HG03280 (cell line): ENCODE results near the gene REP15.
"Not testable (repeated sequence)": the region's sequence is repeated elsewhere in the genome, so short reads cannot be mapped to it uniquely, and the experiment has no call there.

Source experiments
- ATAC-seq: cut with Tn5 transposase; IDR thresholded peaks from one replicate; pipeline ENCODE4 v1.9.1; 2021; ENCODE audit warnings: mild to moderate bottlenecking, moderate library complexity; ENCODE audit not compliant: unreplicated experiment

Gene REP15

DNA sequence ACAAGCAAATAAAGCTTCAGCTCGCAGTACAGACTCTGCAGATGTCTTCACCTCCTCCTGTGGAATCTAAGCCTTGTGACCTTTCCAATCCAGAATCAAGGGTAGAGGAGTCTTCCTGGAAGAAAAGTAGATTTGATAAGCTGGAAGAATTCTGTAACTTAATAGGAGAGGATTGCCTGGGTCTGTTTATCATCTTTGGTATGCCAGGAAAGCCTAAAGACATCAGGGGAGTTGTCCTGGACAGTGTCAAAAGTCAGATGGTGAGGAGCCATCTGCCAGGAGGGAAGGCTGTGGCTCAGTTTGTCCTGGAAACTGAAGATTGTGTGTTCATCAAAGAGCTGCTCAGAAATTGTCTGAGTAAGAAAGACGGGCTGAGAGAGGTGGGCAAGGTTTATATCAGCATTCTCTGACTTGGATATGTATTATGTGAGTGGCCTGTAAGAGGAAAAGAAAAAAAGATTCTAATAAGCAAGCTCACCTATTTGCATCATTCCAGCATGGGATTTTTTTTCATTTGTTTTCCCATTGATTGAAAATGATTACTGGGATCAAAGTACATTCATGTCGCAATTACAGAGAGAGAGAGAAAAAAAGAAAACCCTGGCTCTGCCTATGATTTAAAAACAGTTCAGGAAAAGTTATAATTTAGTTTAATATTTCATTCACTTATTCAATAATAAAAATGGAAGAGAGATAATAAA lies 767 bp downstream of the REP15 start:
- no peak for ATAC-seq

DNA sequence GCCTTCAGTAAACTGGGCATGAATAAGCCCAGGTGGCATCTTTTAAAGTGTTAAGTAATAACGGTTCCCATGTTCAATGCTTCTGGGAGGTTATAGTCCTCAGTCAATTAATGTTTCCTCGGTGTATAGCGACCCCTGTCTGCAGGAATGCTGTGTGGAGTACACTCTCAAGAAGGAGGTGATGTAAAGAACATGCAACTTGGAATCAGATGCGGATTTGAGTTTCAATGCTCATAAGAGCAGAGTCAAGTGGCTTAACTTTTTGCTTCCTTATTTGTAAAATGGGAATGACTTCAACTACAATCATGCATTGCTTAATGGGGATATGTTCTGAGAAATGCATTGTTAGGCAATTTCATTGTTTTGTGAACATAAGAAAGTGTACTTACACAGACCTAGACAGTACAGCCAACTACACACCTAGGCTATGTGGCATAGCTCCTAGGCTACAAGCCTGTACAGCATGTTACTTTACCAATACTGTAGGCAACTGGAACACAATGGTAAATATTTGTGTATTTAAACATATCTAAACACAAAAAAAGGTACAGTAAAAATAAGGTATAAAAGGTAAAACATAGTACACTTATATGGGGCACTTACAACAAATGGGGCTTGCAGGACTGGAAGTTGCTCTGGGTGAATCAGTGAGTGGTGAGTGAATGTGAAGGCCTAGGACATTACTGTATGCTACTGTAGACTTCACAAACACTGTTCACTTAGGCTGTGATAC lies 7.6 kb downstream of the REP15 start:
- peak; percentile 90 for ATAC-seq

DNA sequence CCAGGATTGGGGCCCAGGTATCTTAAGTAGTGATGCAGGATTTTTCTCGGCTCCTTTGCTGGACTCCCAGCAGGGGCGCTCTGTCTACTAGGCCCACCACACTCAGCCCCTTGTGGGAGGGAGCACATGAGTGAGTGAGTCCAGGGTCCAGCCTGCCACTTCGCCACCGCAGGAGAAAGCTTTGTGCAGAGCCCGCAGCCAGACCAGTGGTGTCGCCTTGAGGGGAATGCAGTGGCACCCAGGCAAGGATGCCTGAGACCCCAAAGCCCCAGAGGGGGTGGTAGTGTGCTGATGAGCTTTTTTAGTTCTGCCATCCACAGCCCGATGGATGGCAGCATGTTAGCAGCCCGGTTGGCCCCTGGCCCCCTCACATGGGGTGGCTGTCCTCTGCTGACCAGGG lies 9.0 kb downstream of the REP15 start:
- no peak for ATAC-seq

DNA sequence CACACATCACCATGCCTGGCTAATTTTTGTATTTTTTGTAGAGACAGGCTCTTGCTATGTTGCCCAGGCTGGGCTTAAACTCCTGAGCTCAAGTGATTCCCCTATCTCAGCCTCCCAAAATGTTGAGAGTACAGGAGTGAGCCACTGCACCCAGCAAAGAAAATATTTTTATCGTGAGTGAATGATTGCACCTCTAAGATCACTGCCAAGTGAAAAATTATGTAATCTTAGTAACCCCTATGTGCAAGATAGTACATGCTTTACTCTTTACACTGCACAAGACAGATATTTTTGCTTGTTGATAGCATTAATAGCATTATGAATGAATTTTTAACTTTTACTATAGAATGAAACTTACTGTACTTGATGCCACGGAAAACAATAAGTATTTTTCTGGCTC lies 11.0 kb downstream of the REP15 start:
- no peak for ATAC-seq

DNA sequence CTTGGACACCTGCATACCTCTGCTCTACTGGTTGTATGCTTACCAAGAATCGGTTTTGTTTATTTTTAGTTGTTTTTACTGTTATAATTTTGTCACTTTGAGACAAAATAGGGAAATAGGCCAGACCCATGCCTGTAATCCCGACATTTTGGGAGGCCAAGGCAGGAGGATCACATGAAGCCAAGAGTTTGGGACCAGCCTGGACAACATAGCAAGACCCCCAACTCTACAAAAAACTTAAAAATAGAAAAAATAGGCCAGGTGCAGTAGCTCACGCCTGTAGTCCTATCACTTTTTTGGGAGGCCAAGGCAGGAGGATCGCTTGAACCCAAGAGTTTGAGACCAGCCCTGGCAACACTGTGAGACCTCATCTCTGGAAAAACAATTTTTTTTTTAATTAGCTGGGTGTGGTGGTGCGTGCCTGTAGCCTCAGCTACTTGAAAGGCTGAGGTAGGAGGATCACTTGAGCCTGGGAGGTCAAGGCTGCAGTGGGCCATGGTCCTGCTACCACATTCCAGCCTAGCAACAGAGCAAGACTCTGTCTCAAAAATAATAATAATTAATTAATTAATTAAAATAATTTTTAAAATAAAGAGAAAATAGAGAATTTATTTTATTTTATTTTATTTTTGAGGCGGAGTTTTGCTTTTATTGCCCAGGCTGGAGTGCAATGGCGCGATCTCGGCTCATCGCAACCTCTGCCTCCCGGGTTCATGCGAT lies 13.1 kb downstream of the REP15 start:
- no peak for ATAC-seq

DNA sequence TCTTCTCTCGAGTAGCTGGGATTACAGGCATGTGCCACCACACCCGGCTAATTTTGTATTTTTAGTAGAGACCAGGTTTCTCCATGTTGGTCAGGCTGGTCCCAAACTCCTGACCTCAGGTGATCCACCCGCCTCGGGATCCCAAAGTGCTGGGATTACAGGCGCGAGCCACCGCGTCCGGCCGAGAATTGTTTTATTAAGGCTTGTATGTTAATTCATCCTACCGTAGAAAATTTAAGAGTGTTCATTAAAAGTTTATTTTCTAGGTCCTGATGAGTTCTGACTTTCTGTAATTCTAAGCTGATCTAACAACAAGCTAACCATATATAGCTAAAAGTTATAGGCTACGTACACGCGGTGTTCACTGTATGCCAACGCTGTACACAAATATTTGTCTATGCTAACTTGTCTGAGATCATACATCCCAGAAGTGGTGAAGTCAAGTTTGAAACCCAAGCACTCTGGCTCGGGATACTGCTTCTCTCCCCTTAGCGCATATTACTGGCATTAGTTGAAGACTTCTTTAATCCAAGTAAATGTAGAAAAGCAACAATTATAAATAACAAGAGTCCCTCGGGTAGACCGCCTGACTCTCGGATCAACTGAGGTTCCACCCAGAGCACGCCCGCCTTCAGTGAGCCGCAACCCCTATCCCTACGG lies 13.8 kb downstream of the REP15 start:
- peak; percentile 36 for ATAC-seq

DNA sequence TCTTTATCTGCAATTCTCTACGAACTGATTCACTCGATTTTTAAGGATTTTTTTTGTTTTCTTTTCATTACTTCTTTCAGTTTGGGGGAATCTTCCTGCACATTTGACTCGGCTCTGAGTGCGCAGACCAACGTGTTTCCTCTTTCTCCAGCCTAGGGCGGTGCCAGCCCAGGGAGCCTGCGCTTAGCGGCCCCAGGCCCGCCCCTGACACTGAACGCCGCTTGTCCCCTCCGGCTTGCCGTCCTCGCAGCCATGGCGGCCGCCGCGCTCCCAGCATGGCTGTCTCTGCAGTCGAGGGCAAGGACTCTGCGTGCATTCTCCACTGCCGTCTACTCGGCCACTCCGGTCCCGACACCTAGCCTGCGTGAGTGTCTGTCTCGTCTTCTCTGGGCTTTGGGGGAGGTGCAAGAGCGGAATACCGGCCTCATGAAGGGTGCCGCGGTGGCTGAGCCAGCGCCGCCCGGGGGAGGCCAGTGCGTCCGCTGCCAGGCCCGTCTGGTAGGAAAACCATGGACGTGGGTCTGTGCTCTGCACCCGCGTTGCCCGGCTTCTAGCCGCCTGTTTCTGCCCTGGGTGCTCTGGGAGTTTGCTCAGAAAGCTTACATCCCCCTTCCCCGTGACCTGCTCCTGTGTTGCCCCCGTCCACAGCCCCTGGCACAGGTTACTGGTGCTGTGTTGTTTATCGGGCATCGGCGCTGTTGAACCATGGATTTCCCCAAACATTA lies 14.5 kb downstream of the REP15 start, which contains the start of gene MRPS35:
MRPS35 (plus strand) TSS at position 241 of the 725 bp plus-strand sequence; CDS start at position 253, 12 bp downstream.
- ATAC-seq: peak; percentile 97

DNA sequence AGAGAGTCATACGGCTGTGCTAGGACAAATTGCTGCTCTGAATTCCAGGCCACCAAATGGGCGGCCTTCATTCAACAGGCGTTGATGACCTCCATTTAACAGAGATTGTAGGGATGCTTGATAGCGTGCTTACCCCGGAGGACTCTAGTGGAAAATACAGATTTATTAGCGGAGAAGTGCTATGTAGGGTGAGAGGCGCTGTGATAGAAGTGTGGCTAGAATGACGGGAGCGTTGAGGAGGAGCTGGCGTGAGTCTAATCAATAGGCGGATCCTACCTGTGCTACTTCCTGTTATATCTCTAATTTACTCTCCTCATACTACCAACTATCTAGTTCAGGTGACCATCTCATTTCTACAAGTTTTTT lies 15.1 kb downstream of the REP15 start:
- no peak for ATAC-seq

DNA sequence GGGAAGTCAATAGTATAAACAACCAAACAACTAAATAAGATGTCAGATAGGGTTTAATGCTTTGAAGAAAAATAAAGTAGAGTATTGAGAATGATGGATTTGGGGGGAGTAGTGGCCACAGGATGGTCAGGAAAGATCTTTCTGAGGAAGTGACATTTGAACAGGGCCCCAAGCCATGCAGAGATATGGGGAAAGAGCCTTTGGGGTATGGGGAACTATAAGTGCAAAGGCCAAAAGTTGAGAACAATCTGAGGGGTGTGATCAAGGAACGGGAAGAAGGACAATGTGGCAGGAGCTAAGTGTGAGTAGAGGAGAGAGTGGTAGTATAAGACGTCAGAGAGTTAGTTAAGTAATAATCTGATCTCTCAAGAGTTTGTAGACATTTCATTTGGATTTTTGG lies 15.7 kb downstream of the REP15 start:
- no peak for ATAC-seq

DNA sequence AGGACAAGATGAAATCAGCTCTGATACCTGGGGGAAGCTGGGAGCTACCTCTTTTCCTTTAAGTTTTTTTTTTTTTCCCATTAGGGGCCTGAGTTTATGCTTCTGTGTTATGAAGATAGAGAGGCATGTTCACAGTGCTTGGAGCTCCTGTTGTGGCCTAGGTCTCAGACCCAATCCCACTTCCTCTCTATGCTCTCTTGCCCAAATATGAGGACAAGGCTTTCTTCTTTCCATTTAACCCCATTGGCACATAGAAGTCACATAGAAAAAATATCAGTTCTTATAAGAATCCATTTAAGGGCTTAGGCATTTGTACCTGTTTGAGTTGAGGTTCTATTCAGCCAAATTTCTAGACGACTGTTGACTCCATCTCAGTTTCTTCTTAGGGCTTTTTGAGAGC lies 27.0 kb downstream of the REP15 start:
- no peak for ATAC-seq

DNA sequence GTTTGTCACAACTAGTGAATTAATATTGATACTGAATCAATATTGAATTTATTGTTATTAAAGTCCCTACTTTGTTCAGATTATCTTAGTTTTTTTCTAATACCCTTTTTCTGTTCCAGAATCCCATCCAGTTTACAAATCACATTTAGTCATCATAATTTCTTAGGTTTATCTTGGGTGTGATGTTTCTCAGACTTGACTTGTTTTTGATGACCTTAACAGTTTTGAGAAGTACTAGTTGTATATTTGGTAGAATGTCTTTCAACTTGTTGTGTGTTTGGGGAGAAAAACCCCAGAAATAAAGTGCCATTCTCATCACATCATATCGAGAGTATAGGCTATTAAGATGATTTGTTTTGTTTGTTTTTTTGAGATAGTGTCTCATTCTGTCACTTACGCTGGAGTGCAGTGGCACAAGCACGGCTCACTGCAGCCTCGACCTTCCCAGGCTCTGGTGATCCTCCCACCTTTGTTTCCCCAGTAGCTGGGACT lies 33.9 kb downstream of the REP15 start:
- no peak for ATAC-seq

DNA sequence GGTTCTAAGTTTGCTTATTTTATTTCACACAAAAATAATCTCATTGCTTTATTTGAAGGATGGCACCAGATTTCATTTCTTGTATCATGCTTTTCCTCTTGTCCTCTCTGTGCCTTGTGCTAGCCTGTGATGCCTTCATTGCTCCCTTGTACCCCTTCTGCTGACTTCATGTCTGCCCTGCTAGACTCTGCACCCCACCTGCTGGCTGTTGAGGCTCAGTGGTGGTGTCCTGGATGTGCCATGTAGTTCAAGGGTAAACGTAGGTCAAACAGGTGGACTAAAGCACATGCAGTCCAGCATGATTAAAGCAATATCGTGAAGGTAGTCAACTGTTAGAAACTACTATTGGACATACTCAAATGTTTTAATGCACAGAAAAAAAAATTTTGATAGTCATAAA lies 36.0 kb downstream of the REP15 start:
- no peak for ATAC-seq

DNA sequence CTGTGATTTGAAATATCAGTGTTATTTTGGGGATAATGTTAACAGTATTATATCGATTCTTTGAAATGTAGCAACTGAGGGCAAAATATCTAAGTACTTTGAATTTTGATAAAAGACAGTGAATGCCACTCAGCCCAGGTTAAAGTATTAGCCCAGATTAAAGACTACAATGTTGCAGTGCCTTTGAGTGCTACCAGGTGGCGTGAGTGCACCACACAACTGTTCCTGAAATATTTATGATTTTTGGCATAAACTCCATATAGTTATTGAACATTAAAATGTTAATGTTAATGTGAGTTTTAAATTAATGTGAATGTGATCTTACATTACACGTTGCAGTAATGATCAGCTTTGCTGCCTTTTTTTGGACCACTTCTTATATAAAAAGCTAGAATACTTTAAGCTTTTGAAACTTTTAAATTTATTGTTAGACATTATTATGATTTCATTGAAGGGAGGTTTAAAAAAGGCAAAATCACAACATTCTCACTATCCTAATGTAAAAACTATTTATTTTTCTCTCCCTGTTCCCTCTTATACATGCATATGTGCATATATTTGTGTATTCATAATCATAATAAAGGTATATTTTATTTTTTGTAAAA lies 36.9 kb downstream of the REP15 start:
- peak; percentile 71 for ATAC-seq

DNA sequence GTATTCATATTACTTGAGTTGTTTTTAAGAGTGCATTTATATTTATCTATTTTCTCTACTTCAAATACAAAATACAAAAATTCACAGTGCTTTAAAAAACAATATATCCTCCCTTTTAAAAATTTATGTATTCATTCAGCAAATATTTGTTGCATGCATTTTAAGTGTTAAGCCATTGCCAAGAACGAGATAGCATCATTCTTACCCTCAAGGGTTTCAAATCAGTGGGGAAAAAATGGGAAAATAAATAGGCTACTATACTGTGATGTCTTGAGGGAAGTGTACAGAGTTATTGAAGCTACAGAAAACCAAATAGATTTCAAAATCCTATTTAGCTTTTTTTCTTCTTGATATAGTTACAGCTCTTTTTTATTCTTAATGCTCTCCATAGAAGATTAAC lies 37.5 kb downstream of the REP15 start:
- no peak for ATAC-seq

DNA sequence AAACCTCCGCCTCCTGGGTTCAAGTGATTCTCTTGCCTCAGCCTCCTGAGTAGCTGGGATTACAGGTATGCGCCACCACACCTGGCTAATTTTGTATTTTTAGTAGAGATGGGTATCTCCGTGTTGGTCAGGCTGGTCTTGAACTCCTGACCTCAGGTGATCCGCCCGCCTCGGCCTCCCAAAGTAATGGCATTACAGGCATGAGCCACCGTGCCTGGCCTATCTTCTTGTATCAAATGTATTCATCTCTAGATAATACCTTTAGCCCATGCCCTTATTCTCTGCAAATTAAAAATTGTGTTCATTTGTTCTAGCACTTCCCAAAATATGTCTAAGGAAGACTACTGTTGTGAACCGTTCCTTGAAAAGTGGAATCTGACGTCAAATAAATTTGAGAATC lies 38.1 kb downstream of the REP15 start:
- ATAC-seq: not testable (repeated sequence)

DNA sequence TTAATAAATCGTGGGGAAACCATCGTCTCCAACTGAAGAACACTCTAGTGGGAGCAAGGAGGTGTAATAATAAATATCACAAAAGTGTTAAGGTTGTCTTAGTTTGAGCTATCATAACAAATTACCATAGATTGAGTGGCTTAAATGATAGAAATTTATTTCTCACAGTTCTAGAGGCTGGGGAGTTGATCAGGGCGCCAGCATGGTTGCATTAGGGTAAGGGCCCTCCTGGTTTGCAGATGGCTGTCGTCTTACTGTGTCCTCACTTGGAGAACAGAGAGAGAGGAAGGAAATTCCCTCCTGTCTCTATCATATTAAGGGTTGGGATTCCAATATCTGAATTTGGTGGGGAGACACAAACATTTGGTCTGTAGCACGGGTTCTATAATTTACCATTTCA lies 47.4 kb downstream of the REP15 start:
- ATAC-seq: no peak

DNA sequence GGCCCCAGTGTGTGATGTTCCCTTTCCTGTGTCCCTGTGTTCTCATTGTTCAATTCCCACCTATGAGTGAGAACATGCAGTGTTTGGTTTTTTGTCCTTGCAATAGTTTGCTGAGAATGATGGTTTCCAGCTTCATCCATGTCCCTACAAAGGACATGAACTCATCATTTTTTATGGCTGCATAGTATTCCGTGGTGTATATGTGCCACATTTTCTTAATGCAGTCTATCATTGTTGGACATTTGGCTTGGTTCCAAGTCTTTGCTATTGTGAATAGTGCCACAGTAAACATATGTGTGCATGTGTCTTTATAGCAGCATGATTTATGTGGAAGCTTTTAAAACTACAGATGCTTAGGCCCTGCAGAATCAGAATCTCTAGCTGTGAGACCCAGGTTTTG lies 49.5 kb downstream of the REP15 start:
- ATAC-seq: not testable (repeated sequence)
